HCT116 (cell line): Measurements from ENCODE around the gene ATG14. TPM values are rescaled to one million over a fixed set of nuclear protein-coding genes. Genes with fewer than 3 reads are reported as not detected.

ENCODE experiments used
- ATAC-seq: fragments of 200-7000 bp; cut with Tn5 transposase; 2 replicates; pipeline ENCODE4 v1.9.1; 2020; ENCODE audit warnings: mild to moderate bottlenecking, moderate library complexity
- BruUV-seq: library from RNA; stranded (reverse); fragments of 400-500 nt; replicated peaks from 2 replicates; lab custom pipeline; 2021; lab: Mats Ljungman, UMichigan
- CTCF ChIA-PET: fragments of 300-600 bp; sonication (Branson Sonifier 250); formaldehyde crosslinking; loops from one replicate; lab custom pipeline; 2021; ENCODE audit warnings: antibody characterized with exemption; lab: Charles Lee
- POLR2A ChIA-PET: fragments of 300-600, 350-600 bp; sonication (Branson Sonifier 250); formaldehyde crosslinking; loops from one replicate; lab custom pipeline; 2021; ENCODE audit warnings: antibody characterized with exemption; lab: Charles Lee
- RAD21 ChIA-PET, 2 experiments: fragments of 300-600 bp; sonication (Branson Sonifier 250); formaldehyde crosslinking; loops; one replicate each; lab custom pipeline; 2023; ENCODE audit warnings: low total read pairs in 2 of 2; ENCODE audit not compliant: uncharacterized antibody in 2 of 2, unreplicated experiment in 2 of 2, low non-redundant PET in 1 of 2; lab: Charles Lee
- DNase-seq: peaks from one replicate; pipeline ENCODE4 v3.0.0-alpha.2; 2010; ENCODE audit warnings: low read depth, low spot score
- H2AFZ ChIP-seq: fragments of 200-600 bp; shearing (Covaris generic), sonication (generic); 2 replicates; pipeline ENCODE4 v1.6.1; 2017; ENCODE audit warnings: low read depth, mixed run types, mixed read lengths, antibody characterized with exemption, low read length; ENCODE audit not compliant: poor library complexity, severe bottlenecking
- H3K27ac ChIP-seq: 2 replicates; pipeline ENCODE4 v1.5.1; 2012; ENCODE audit warnings: low read depth, low read length
- H3K27me3 ChIP-seq: fragments of 200-600 bp; sonication (generic); 2 replicates; pipeline ENCODE4 v1.6.1; 2016; ENCODE audit warnings: mixed run types, low read length, mixed read lengths; ENCODE audit not compliant: insufficient read depth
- H3K36me3 ChIP-seq, 2 experiments: fragments of 200-500 bp in 1 of 2; fragments of 200-600 bp in 1 of 2; sonication (Bioruptor generic) in 1 of 2; sonication (generic) in 1 of 2; 2 replicates each; pipeline versions ENCODE4 v1.5.1 to v1.6.1; 2014 to 2016; ENCODE audit warnings: low read length in 2 of 2, inconsistent platforms in 1 of 2, mixed read lengths in 1 of 2, mixed run types in 1 of 2; ENCODE audit not compliant: insufficient read depth in 2 of 2, control insufficient read depth in 1 of 2
- H3K4me1 ChIP-seq, 2 experiments: fragments of 200-600 bp in 1 of 2; sonication (generic) in 1 of 2; 2 replicates each; pipeline versions ENCODE4 v1.5.1 to v1.6.1; 2012 to 2017; ENCODE audit warnings: low read length in 2 of 2, inconsistent platforms in 1 of 2, mild to moderate bottlenecking in 1 of 2, mixed read lengths in 1 of 2, mixed run types in 1 of 2, moderate library complexity in 1 of 2; ENCODE audit not compliant: insufficient read depth in 2 of 2, control insufficient read depth in 1 of 2
- H3K4me2 ChIP-seq: fragments of 200-600 bp; sonication (generic); 2 replicates; pipeline ENCODE4 v1.6.1; 2017; ENCODE audit warnings: mixed run types, low read length, mixed read lengths
- H3K4me3 ChIP-seq, 2 experiments: fragments of 200-600 bp in 1 of 2; sonication (generic) in 1 of 2; replicated peaks in 1 of 2; 2 replicates each; pipeline ENCODE4 v1.5.1; 2011 to 2016; ENCODE audit warnings: low read length in 2 of 2, control low read depth in 1 of 2, low read depth in 1 of 2, mild to moderate bottlenecking in 1 of 2, mixed read lengths in 1 of 2, mixed run types in 1 of 2
- H3K79me2 ChIP-seq: fragments of 200-600 bp; sonication (generic); 2 replicates; pipeline ENCODE4 v1.6.1; 2017; ENCODE audit warnings: mild to moderate bottlenecking, mixed run types, low read length, moderate library complexity, mixed read lengths; ENCODE audit not compliant: insufficient read depth
- H3K9ac ChIP-seq: fragments of 200-600 bp; sonication (generic); 2 replicates; pipeline ENCODE4 v1.6.1; 2016; ENCODE audit warnings: low read length, mixed read lengths
- H3K9me2 ChIP-seq: fragments of 200-600 bp; sonication (generic), shearing (Covaris generic); 2 replicates; pipeline ENCODE4 v1.6.1; 2017; ENCODE audit warnings: mixed run types, mild to moderate bottlenecking, moderate library complexity; ENCODE audit not compliant: insufficient read depth
- H3K9me3 ChIP-seq, 2 experiments: fragments of 200-500 bp in 1 of 2; fragments of 200-600 bp in 1 of 2; sonication (Bioruptor generic) in 1 of 2; sonication (generic) in 1 of 2; 2 replicates each; pipeline ENCODE4 v1.6.1; 2014 to 2017; ENCODE audit warnings: low read length in 2 of 2, mixed read lengths in 2 of 2, inconsistent platforms in 1 of 2, low read depth in 1 of 2, mild to moderate bottlenecking in 1 of 2, mixed run types in 1 of 2, moderate library complexity in 1 of 2; ENCODE audit not compliant: control insufficient read depth in 1 of 2, insufficient read depth in 1 of 2
- H4K20me1 ChIP-seq: fragments of 200-600 bp; sonication (generic), shearing (Covaris generic); 2 replicates; pipeline ENCODE4 v1.6.1; 2017; ENCODE audit warnings: mixed run types, mild to moderate bottlenecking, moderate library complexity; ENCODE audit not compliant: insufficient read depth
- CBX3 ChIP-seq: IDR thresholded peaks from 2 replicates; pipeline ENCODE4 v1.6.1; 2012; ENCODE audit warnings: low read depth
- CEBPB ChIP-seq: IDR thresholded peaks from 2 replicates; pipeline ENCODE4 v1.6.1; 2012; ENCODE audit warnings: low read depth
- EGR1 ChIP-seq: IDR thresholded peaks from 2 replicates; pipeline ENCODE4 v1.6.1; 2012; ENCODE audit warnings: low read depth
- EZH2 ChIP-seq: fragments of 200-600 bp; sonication (generic); IDR thresholded peaks from 2 replicates; pipeline ENCODE4 v1.6.1; 2017; ENCODE audit warnings: antibody characterized with exemption, mixed run types
- EZH2phosphoT487 ChIP-seq: fragments of 200-600 bp; IDR thresholded peaks from 2 replicates; pipeline ENCODE4 v1.6.1; 2018; ENCODE audit warnings: antibody characterized with exemption, borderline replicate concordance
- FOSL1 ChIP-seq: IDR thresholded peaks from 2 replicates; pipeline ENCODE4 v1.6.1; 2012; ENCODE audit warnings: low read depth
- JUND ChIP-seq: IDR thresholded peaks from 2 replicates; pipeline ENCODE4 v1.6.1; 2012
- POLR2A ChIP-seq: IDR thresholded peaks from 2 replicates; pipeline ENCODE4 v1.7.0; 2011; ENCODE audit warnings: borderline replicate concordance; ENCODE audit not compliant: insufficient read depth, insufficient read length; ENCODE audit errors: extremely low read depth
- POLR2AphosphoS5 ChIP-seq: IDR thresholded peaks from 2 replicates; pipeline ENCODE4 v1.6.1; 2011; ENCODE audit warnings: mild to moderate bottlenecking, low read depth, low read length, moderate library complexity
- REST ChIP-seq: IDR thresholded peaks from 2 replicates; pipeline ENCODE4 v1.6.1; 2012; ENCODE audit warnings: low read depth
- SIN3A ChIP-seq: IDR thresholded peaks from 2 replicates; pipeline ENCODE4 v1.6.1; 2012; ENCODE audit warnings: low read depth
- TCF7L2 ChIP-seq: IDR thresholded peaks from 2 replicates; pipeline ENCODE4 v1.7.0; 2011; ENCODE audit warnings: borderline replicate concordance, inconsistent platforms; ENCODE audit not compliant: insufficient read depth, insufficient read length; ENCODE audit errors: extremely low read depth
- YY1 ChIP-seq: IDR thresholded peaks from 2 replicates; pipeline ENCODE4 v1.6.1; 2011; ENCODE audit warnings: low read length, low read depth, moderate library complexity, mild to moderate bottlenecking; ENCODE audit not compliant: insufficient replicate concordance; ENCODE audit errors: extremely low read depth
- ZBTB33 ChIP-seq: IDR thresholded peaks from 2 replicates; pipeline ENCODE4 v1.6.1; 2011; ENCODE audit warnings: mild to moderate bottlenecking, low read length, moderate library complexity; ENCODE audit not compliant: insufficient replicate concordance; ENCODE audit errors: extremely low read depth
- ZFX ChIP-seq: fragments of 450-650 bp; IDR thresholded peaks from 2 replicates; pipeline ENCODE4 v1.6.1; 2017
- intact Hi-C: fragments of 100-400 bp; cut with micrococcal nuclease; formaldehyde crosslinking; loops from 2 replicates; pipeline ENCODE4 v1.10.0; 2022
- total RNA-seq: library from RNA; stranded (reverse); gene quantifications from one replicate; pipeline ENCODE4 v1.2.1, GENCODE V29; 2021; ENCODE audit not compliant: unreplicated experiment
- TF ChIP-seq, protein P1 (sequence below): IDR thresholded peaks from 2 replicates; pipeline ENCODE4 v1.6.1; 2012

ATG14 gene
- total RNA-seq, 1 experiment from 2014 or later, result 9.9 TPM

- H3K79me2 ChIP-seq, result no peaks in the 10 kb centered on the region
- ATAC-seq (no peak), DNase-seq (no peak)
- H3K9me2 ChIP-seq, result no peaks in the 10 kb centered on the region
- peaks cover 0 to 7% of the 10 kb centered on the region in 2 experiments; a peak in 3 of 4 replicates for H3K4me1 ChIP-seq
- peak overlapping the region; percentile 26 for H2AFZ ChIP-seq
- no peak overlapping the region for H3K4me3 ChIP-seq
- ChIA-PET POLR2A (no interaction called here), CTCF (interaction anchor here (0.7 to 2.5 kb wide), 2 partner anchors 9 to 1045 kb away, joined by 3 to 28 read pairs; no protein-coding TSS in a partner anchor), RAD21 (no interaction called here)
- H3K9ac ChIP-seq, result no peak overlapping the region
- H3K4me2 ChIP-seq, result no peak overlapping the region
- no peaks in the 10 kb centered on the region for H3K9me3 ChIP-seq
- no TSS peak for BruUV-seq
- no peaks in the 10 kb centered on the region for H3K27me3 ChIP-seq
- H4K20me1 ChIP-seq, result no peaks in the 10 kb centered on the region
- intact Hi-C loops, result loop anchor here (5.0 to 10.0 kb wide), 2 partner anchors 222 to 905 kb away; no protein-coding TSS in a partner anchor
- no peak overlapping the region for H3K27ac ChIP-seq
- TF ChIP-seq CEBPB (no peak), EZH2 (no peak), YY1 (no peak), TCF7L2 (no peak), POLR2AphosphoS5 (no peak), FOSL1 (no peak), CBX3 (no peak), POLR2A (no peak)
- TF ChIP-seq, protein P1, sequence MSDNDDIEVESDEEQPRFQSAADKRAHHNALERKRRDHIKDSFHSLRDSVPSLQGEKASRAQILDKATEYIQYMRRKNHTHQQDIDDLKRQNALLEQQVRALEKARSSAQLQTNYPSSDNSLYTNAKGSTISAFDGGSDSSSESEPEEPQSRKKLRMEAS, result no peak
- H3K36me3 ChIP-seq, result no peaks in the 10 kb centered on the region
Observed at GRCh38 chr14:55436931-55437330, 25.3 kb upstream of the ATG14 start.

GRCh38 chr14:55436519-55436918 lies 24.9 kb upstream of the ATG14 start:
- no TSS peak for BruUV-seq
- H3K4me2 ChIP-seq, result no peak overlapping the region
- H3K9me2 ChIP-seq, result no peaks in the 10 kb centered on the region
- H2AFZ ChIP-seq, result peak overlapping the region; percentile 26
- peaks cover 0 to 7% of the 10 kb centered on the region in 2 experiments; a peak in 3 of 4 replicates for H3K4me1 ChIP-seq
- no peaks in the 10 kb centered on the region for H3K9me3 ChIP-seq
- no peaks in the 10 kb centered on the region for H3K27me3 ChIP-seq
- H4K20me1 ChIP-seq, result no peaks in the 10 kb centered on the region
- DNase-seq (no peak), ATAC-seq (no peak)
- intact Hi-C loops, result loop anchor here (5.0 to 10.0 kb wide), 2 partner anchors 222 to 906 kb away; no protein-coding TSS in a partner anchor
- CTCF ChIA-PET, result interaction anchor here (0.7 kb wide), 1 partner anchor 10 kb away, joined by 3 read pairs; no protein-coding TSS in a partner anchor
- H3K9ac ChIP-seq, result no peak overlapping the region
- POLR2A ChIA-PET, result no interaction called here
- RAD21 ChIA-PET, result no interaction called here
- H3K36me3 ChIP-seq, result no peaks in the 10 kb centered on the region
- no peak overlapping the region for H3K4me3 ChIP-seq
- no peaks in the 10 kb centered on the region for H3K79me2 ChIP-seq
- H3K27ac ChIP-seq, result no peak overlapping the region
- TF ChIP-seq YY1, result no peak
- no peak for TF ChIP-seq POLR2AphosphoS5
- TF ChIP-seq EZH2phosphoT487, result no peak
- TF ChIP-seq EGR1, result no peak
- no peak for TF ChIP-seq SIN3A
- no peak for TF ChIP-seq CEBPB
- no peak for TF ChIP-seq REST
- no peak for TF ChIP-seq ZFX
- TF ChIP-seq JUND, result no peak
- TF ChIP-seq ZBTB33, result no peak
- no peak for TF ChIP-seq CBX3
- no peak for TF ChIP-seq TCF7L2
